NAMALWA (cell line): ENCODE results near the gene NOL12.
"Not testable (repeated sequence)": the region's sequence is repeated elsewhere in the genome, so short reads cannot be mapped to it uniquely, and the experiment has no call there.

Experiments used
- DNase-seq: peaks from one replicate; pipeline ENCODE4 v3.0.0-alpha.2; 2015; ENCODE audit warnings: low spot score

The NOL12 gene

DNA sequence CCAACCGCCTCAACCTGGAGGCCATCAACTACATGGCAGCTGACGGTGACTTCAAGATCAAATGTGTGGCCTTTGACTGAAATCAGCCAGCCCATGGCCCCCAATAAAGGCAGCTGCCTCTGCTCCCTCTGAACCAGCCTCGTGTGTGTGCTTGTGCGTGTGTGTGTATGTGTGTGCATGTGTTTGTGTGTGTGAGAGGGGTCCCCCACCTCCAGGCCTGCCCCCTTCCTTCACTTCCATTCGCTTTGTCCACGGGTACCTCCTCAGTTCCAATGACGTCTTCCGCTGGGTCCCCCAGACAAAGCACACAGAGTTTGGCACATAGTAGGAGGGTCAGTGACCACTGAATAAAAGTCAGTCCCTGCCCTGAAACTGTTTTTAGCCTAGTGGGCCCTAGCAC, 6.5 kb upstream of the NOL12 start:
- no peak for DNase-seq

DNA sequence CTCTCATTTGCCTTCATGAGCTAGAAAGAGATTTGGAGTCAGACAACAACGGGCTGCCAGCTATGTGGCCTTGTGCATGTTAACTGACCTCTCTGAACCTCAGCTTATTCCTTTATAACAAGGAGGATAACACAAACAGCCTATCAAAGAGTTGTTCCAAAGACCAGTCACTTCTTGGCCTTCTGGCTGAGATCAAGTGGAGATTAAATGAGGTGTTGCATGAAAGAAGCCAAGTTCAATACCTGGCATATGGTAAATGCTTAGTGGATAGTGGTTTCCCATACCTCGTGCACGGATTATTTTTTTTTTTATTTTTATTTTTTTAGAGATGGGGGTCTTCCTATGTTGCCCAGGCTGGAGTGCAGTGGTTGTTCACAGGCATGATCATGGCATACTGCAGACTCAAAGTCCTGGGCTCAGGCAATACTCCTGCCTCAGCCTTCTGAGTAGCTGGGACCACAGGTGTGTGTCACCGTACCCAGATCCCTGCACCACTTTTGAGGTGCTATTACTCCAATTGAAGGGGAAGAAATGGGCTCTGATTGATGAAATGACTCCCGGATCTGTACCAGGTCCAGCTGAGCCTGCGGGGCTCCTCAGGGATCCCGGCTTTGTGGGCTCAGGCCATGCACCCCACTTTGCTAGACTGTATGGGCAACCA, 5.8 kb upstream of the NOL12 start:
- DNase-seq = no peak

DNA sequence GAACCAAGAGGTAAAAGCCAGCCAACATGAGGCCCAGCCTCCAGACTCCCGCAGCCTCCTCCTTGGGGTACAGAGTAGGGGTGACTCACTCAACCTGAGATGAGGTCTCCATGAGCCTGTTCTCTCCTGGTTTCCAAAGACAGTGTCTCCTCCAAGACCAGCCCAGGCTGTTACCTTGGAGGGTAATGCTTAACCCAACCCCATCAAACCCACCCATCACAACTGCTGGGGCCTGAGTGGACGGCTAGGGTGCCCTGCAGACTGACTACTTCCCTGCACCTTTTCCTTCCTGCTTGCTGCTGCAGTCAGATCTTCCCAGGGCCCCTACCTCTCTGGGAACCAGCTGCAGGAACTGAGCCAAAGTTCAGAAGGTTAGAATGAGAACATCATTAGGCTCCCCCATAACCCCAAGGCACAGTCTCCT, 5.1 kb upstream of the NOL12 start:
- no peak for DNase-seq

DNA sequence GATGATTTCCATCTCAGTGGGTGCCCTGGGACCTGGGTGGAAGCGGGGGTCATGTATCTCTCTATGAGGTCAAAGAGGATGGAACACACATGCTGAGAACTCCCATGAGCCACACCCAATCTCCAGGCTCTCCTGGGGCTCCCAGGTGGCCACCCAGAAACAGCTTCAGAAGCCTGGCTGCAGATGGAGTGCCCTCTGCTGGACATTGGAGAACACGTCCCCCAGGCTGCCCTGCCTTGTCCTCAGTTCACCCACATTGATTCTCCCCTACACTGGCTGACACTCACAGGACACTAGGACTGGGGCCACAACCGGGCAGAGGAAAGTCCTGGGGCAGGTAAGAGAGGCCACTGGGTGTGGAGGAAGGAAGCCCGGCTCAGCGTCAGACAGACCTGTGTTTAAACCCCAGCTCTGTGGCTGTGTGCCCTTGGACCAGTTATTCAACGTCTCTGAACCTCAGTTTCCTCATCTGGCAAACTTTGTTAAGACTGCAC, 4.5 kb upstream of the NOL12 start:
- peak; percentile 86 for DNase-seq

DNA sequence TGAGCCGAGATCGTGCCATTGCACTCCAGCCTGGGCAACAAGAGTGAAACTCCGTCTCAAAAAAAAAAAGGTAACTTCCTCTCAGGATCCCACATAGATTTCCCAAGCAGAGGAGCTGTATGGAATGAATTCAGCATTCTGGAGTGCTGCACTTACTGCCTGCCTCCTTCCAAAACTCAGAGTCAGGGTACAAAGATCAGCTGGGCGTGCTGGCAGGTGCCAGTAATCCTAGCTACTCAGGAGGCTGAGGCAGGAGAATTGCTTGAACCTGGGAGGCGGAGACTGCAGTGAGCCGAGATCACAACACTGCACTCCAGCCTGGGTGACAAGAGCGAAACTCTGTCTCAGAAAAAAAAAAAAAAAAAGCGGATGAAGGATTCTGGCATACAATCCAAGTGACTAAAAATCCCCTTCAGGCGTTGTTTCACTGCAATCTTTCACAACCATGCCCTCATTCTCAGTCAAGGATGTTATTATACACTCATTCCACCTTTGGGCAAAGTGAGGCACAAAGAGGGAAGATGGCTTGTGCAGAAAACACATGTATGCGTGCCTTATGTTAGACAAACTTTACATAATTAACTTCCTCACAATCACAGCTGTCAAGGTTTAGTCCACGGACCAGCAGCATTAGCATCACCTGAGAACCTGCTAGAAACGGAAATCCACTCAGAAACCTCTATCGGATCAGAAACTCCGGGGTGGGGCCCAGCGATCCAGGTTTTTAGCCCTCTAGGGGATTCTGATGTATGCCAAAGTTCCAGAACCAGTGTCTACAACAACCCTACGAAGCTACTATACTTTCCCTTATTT, 1.1 kb upstream of the NOL12 start:
- no peak for DNase-seq

DNA sequence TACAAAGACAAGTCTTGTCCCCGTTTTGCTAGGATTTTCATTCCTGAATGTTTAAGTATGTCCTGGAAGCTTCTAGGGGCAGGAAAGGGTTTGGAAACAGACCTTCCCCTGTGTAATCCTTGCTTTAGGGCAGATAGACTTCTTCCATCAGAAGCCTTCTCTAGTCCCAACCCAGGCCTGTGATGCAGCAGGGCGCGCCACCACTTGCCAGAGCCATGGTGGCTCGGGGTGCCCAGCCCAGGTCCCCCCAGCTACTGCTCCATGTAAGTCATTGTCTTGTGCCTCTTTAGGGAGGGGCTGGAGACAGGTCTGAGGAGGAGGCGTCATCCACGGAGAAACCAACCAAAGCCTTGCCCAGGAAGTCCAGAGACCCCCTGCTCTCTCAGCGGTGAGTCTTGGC, 4.3 kb downstream of the NOL12 start:
- no peak for DNase-seq

DNA sequence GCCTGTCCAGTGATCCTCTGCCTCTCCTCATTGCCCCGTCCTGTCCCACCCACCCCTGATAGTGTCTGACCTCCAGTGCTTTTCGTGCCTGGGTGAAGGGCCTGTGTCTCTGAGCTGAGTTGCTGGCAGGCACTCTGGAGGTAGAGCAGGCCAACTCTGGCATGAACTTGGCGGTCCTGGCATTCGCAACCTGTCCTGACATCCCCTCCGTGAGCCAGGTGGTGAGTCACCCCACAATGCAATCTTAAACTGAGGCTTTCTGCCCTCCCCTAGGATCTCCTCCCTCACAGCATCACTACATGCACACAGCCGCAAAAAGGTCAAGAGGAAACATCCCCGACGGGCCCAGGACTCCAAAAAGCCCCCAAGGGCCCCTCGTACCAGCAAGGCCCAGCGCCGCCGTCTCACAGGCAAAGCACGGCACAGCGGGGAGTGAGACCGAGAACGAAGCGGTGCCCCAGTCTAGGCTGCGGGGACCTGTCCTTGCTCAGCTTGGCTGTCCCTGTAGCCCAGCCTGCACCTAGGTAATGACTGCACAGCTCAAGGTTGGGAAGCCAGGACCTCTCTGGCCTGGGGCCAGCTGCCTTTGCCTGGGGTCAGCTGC, 4.9 kb downstream of the NOL12 start:
- no peak for DNase-seq

DNA sequence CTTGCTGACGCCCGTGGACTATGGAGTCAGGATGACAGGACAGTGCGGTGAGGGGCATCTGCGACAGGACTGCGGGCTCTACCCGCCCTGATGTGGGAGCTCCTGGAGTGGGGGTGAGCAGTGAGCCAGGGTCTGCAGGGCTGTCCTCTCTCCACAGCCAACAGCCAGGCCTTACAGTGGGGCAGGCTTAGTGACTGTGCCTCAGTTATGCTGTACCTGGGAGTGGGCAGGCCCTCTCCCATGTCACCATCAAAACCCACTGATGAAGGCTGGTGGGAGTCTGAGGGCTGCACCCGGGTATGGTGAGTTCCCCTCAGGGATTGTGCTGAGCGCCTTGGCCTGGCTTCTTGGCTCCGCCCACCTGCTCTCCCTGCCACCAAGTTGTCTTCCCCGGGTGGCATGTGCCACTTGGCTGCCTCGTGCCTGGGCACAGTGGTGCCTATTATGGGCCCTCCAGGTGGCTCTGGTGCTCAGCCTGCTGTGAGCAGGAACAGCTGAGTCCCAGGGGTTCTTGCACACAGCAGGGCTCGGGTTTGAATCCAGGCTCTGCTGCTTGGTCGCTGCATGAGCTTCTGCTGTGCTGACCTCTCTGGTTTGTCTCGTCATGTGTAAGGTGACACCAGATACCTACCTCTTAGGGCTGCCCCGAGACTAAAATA, 6.6 kb downstream of the NOL12 start:
- no peak for DNase-seq

DNA sequence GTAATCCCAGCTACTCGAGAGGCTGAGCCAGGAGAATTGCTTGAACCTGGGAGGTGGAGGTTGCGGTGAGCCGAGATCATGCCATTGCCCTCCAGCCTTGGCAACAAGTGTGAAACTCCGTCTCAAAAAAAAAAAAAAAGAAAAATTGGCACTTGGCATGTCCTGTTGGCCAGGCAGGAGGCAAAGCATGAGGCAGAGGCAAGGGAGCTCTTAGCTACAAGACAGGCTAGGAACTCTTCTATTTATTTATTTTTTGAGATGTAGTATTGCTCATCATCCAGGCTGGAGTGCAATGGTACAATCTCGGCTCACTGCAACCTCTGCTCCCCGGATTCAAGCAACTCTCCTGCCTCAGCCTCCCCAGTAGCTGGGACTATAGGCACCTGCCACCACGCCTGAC, 8.0 kb downstream of the NOL12 start:
- not testable (repeated sequence) for DNase-seq

DNA sequence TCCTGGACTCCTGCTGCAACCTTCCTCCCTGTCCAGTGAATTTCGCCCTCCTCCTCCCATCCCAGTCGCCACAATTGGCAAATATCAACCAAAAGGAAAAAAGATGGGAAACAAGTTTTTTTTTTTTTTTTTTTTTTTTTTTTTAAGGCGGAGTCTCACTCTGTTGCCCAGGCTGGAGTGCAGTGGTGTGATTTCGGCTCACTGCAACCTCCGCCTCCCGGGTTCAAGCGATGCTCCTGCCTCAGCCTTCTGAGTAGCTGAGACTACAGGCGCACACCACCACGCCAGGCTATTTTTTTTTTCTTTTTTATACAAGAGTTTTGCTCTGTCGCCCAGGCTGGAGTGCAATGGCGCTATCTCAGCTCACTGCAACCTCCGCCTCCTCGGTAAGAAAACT, 10.1 kb downstream of the NOL12 start:
- not testable (repeated sequence) for DNase-seq

DNA sequence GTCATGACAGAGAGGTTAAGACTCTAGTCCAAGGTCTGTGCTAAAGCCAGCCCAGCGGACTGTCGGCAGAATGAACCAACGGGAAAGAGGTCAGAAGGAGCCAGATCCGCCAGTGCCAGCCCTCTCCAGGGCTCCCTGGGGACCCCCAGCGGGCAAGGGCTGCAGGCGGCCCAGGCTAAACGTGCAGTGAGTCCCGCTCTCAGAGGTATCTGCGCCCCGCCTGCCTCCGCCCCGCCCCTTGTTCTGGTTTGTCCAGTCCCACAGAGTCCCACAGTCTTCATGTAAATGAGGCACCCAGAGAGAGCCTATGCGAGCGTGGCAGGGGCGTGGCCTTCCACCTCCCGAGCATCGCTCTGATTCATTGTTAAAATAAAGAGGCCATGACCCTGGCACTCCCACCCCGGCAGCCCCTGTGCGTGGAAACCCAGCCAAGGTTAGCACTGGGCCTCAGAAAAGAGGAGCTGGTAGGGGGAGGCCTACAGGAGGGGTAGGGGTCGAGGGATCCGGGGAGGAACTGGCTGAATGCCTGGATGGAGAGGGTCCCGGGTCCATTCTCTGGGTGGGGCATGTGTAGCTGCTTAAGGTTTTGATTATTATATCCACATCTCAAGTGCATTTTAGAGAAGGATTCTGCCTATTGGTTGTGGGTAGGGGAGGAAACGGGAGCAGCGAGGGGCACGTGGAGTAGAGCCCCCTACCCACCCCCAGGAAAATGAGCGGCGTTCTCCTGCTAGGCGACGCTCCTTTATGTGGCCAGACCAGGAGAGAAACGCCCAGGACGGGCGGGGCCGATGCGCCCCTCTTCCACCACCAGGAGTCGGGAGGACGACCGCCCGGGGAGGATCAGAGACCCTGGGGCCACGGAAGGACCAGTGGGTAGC, 10.8 kb downstream of the NOL12 start, which contains the start of gene TRIOBP:
TRIOBP (plus strand) TSS at position 392 of the 881 bp plus-strand sequence. CDS start 4,318 bp downstream, outside the sequence.
- DNase-seq = peak; percentile 98

DNA sequence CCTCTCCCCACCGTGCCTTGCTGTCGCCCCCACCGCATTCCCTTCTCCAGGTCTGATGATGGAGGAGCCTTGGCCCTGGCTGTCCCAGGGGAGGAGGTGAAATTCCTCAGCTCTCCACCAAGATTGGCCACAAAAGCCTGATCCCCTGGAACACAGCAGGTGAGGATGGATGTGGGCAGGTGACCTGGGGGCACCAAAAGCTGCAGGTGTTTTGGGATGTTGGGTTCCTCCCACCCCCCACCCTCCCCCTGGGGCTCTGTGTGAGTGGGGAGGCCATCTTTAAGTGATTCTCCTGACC, 11.3 kb downstream of the NOL12 start:
- DNase-seq = no peak

DNA sequence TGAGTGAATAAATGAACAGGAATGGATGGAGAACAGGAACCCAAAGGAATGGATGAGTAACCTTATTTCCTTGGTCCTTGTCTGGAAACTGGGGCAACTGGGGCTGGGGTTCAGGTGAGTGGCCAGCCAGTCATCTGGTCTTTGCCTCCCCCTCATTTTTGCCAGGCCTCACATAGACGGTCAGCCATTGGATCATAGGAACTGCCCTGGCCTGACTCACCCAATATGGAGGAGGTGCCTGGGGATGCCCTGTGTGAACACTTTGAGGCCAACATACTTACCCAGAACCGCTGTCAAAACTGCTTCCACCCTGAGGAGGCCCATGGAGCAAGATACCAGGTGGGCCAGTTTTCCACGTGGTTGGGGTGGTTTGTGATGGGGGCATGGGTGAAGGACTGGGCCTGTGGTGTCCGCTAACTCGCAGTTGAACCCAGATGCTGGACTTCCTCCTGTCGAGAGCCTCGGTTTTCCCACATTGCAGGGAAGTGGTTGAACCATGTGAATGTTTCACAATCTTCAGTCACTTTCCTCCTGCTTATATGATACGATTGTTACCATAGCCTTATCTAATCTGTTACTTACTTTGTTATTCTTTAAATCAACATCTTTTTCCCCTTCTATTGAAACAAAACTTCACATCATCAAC, 15.1 kb downstream of the NOL12 start:
- no peak for DNase-seq

DNA sequence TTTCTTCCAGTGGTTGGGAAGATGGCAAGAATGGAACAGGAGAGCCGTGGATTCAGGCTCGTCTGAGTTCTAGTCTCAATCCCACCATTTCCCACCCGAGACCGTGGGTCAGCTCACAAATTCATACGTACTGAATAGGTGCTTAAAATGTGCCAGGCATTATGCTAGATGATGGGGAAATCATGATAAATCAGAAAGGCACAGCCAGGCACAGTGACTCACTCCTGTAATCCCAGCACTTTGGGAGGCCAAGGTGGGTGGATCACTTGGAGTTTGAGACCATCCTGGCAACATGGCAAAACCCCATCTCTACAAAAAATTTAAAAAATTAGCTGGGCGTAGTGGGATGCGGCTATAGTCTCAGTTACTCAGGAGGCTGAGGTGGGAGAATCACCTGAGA, 17.8 kb downstream of the NOL12 start:
- no peak for DNase-seq

DNA sequence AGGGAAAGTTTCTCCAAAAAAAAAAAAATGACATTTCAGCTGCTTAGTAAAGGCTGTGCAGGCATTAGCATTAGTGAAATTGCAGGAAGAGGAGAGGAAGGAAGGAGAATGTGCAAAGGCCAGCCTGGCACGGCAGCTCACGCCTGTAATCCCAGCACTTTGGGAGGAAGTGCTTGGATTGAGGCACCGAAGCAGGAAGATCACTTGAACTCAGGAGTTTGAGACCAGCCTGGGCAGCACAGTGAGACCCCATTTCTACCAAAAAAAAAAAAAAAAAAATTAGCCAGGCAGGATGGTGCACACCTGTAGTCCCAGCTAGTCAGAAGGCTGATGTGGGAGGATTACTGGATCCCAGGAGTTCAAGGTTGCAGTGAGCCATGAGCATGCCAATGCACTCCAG, 18.5 kb downstream of the NOL12 start:
- no peak for DNase-seq

DNA sequence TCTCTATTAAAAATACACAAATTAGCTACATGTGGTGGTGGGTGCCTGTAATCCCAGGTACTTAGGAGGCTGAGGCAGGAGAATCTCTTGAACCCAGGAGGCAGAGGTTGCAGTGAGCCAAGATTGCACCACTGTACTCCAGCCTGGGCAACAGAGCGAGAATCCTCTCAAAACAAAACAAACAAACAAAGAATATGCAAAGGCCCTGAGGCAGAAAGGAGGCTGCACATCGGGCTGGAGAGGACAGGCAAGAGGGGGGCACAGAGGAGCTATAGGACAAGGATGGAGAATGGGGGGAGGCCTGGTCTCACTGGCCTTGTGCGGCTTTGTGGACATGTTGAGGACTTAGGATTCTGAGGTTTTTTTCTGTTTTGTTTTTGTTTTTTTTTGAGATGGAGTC, 19.1 kb downstream of the NOL12 start:
- no peak for DNase-seq

DNA sequence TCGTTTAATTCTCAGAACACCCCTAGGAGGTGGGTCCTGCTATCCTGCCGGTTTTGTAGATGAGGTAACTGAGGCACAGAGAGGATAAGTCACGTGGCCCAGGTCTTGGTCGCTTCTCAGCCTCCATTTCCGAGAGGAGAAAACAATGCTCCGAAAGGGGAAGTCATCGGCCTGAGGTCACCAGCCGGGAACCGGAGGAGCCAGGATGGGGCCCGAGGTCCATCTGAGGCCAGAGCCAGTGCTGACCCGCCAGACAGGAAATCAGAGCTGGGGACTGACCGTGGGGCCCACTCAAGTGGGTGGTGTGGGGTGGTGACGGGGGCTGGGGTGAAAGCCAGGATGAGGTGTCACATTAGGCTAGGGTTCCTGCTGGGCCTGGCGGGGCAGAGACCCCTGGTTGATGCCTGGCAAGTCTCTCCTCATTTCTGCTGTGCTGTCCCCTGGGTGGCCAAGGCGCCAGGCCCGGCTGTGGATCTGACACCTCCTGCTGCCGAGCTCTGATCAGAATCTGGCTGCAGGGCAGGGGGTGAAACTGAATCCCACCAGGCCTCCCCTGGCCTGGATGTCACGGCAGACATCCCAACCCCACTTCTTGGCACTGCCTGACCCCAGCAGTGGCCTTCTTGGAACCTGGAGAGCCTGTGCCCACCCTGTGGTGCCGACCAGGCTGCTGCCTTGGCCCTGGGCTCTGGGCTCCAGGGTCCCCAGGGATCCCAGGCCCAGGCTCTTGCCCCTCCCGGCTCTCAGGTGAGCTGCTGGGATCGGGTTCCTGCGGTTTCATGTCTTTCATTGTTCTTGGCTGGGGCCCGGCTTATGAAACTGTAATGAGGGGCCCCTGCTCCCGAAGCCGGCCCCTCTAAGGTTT, 22.7 kb downstream of the NOL12 start:
- no peak for DNase-seq

DNA sequence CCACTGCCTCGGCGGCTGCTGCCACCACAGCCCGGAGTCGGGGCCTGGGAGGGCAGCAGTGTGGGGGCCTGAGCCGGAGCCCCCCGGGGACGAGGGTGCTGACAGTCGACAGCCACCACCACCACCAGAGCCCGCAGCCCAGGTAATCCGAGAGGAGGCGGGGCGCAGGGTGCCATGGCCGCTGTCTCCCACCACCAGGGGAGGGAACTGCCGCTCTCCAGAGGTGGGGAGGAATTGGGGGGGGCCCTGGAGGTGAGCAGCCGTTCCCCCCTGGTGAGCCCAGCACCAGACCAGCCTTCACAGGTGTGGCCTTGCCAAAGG, 23.3 kb downstream of the NOL12 start:
- no peak for DNase-seq

DNA sequence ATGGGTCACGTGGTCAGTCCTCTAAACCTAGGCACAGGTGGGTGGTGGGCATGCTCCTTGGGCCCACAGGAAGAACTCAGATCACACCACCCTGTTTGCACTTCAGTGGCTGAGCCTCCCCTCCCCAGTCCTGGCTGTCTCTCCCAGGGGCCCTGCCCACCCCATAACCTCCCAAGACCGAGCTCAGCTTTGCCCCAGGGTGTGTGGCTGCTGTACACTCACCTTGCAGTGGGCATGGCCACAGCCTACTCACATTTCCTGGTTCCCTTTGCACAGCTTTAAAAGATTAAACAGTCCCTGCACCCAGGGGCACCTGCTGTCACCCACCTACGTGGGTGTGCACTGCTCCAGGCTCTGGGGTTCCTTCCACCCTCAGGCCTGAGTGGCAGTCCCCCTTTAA, 24.5 kb downstream of the NOL12 start:
- no peak for DNase-seq

DNA sequence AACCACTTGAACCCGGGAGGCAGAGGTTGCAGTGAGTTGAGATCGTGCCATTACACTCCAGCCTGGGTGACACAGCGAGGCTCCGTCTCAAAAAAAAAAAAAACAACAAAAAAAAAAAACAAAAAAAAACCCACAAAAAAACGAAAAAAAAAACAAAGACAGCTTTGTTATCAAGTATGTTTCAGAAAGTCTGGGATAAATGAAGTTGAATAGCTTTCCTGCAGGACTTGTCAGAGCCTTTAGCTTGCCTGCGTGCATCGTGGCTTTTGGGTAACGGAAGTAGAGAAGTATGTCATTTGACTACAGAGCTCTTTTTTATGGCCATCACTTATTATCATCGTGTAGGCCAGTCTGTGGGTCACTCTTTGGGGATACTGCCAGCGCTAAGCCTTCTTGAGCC, 25.3 kb downstream of the NOL12 start:
- DNase-seq = no peak
